ENCODE data around the gene HNRNPH1. TPM values are rescaled to one million over a fixed set of nuclear protein-coding genes. Genes with fewer than 3 reads are reported as not detected.
"Not testable (repeated sequence)": the region's sequence is repeated elsewhere in the genome, so short reads cannot be mapped to it uniquely, and the experiment has no call there.

The HNRNPH1 gene
- total RNA-seq = 291 and 325 TPM in 2 replicates

GRCh38 chr5:179623003-179623905, at the start of gene HNRNPH1:
Gene HNRNPH1 (minus strand): TSS chr5:179623671. CDS start chr5:179623133, 538 bp downstream.
- peak; percentile 90 for DNase-seq (ENCODE audit: low read depth)
- Histone ChIP-seq H3K36me3 (ENCODE audit: control insufficient read depth, insufficient read depth, low read length) (peaks cover 1% of the 10 kb centered on the region), H3K4me3 (ENCODE audit: low read depth, low read length) (peak within 1 kb of the TSS; percentile 65), H3K27me3 (ENCODE audit: control insufficient read depth, insufficient read depth, low read length) (no peaks in the 10 kb centered on the region)
- TF ChIP-seq CTCF (IDR thresholded peaks at IDR 0.05; ENCODE audit: insufficient read depth, low read length, poor library complexity, severe bottlenecking) = no peak

DNA sequence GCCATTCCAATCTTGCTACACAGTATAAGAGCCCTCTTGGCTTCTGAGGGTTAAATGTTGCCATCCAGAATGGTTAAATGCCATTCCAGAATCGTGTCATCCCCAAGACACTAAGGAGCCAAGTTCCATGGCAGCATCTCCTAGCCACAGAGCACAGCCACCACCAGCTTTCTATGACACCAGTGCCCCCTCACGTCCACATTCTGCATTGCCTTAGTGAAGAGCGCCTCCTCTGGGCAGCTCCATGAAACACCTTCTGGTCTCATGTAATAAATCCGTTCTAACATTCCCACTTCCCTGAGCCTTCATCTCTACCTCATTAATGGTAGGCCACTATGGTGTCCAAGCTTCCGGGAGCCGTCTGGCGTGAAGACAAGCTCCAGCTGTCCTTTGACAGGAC, 44.9 kb upstream of the HNRNPH1 start:
- no peak for DNase-seq (ENCODE audit: low read depth)

DNA sequence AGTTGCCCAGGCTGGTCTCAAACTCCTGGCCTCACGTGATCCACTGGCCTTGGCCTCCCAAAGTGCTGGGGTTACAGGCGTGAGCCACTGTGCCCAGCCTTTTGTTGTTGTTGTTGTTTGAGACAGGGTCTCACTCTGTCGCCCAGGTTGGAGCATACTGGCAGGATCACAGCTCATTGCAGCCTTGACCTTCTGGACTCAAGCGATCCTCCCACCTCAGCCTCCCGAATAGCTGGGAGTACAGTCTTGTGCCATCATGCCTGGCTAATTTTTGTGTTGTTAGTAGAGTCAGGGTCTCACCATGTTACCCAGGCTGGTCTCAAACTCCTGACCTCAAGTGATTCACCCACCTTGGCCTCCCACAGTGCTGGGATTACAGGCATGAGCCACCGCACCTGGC, 38.2 kb upstream of the HNRNPH1 start:
- H3K27me3 ChIP-seq (ENCODE audit: control insufficient read depth, insufficient read depth, low read length); H3K4me3 ChIP-seq (ENCODE audit: low read depth, low read length); H3K36me3 ChIP-seq (ENCODE audit: control insufficient read depth, insufficient read depth, low read length); DNase-seq (ENCODE audit: low read depth): not testable (repeated sequence)

More for the DNA sequence above, 44.9 kb upstream of the HNRNPH1 start:
- no peaks in the 10 kb centered on the region for H3K27me3 ChIP-seq (ENCODE audit: control insufficient read depth, insufficient read depth, low read length)
- peak; percentile 86 for TF ChIP-seq CTCF (IDR thresholded peaks at IDR 0.05; ENCODE audit: insufficient read depth, low read length, poor library complexity, severe bottlenecking)
- no peak overlapping the region for H3K4me3 ChIP-seq (ENCODE audit: low read depth, low read length)
- no peaks in the 10 kb centered on the region for H3K36me3 ChIP-seq (ENCODE audit: control insufficient read depth, insufficient read depth, low read length)

GRCh38 chr5:179658179-179658856, 34.8 kb upstream of the HNRNPH1 start:
- not testable (repeated sequence) for DNase-seq (ENCODE audit: low read depth)

GRCh38 chr5:179657302-179658178, 34.1 kb upstream of the HNRNPH1 start:
- not testable (repeated sequence) for DNase-seq (ENCODE audit: low read depth); H3K27me3 ChIP-seq (ENCODE audit: control insufficient read depth, insufficient read depth, low read length); H3K36me3 ChIP-seq (ENCODE audit: control insufficient read depth, insufficient read depth, low read length); H3K4me3 ChIP-seq (ENCODE audit: low read depth, low read length)

More at GRCh38 chr5:179658179-179658856, 34.8 kb upstream of the HNRNPH1 start:
- not testable (repeated sequence) for H3K27me3 ChIP-seq (ENCODE audit: control insufficient read depth, insufficient read depth, low read length); H3K36me3 ChIP-seq (ENCODE audit: control insufficient read depth, insufficient read depth, low read length)
- H3K4me3 ChIP-seq (ENCODE audit: low read depth, low read length) = peak overlapping the region; percentile 35

DNA sequence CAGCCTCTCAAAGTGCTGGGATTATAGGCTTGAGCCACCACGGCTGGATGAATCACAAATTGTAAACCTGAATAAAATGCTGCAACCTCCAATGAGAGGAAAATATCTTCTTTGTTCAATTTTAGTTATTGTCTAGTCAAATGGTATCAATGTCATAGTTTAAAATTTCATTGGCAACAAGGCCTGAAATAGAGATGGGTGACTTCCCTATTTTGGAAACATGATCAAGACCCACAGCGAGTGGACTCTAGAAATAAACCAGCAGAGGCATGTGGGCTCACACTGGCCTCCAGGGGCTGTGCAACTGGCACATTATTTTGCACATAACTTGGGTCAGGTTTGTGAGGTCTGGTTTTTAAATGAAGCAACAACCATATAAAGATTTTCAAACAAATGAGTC, 29.7 kb upstream of the HNRNPH1 start:
- not testable (repeated sequence) for H3K4me3 ChIP-seq (ENCODE audit: low read depth, low read length); DNase-seq (ENCODE audit: low read depth); H3K27me3 ChIP-seq (ENCODE audit: control insufficient read depth, insufficient read depth, low read length); H3K36me3 ChIP-seq (ENCODE audit: control insufficient read depth, insufficient read depth, low read length)

- not testable (repeated sequence) for DNase-seq (ENCODE audit: low read depth); H3K4me3 ChIP-seq (ENCODE audit: low read depth, low read length); H3K36me3 ChIP-seq (ENCODE audit: control insufficient read depth, insufficient read depth, low read length); H3K27me3 ChIP-seq (ENCODE audit: control insufficient read depth, insufficient read depth, low read length)
Measured at GRCh38 chr5:179650245-179650644, 26.8 kb upstream of the HNRNPH1 start.

DNA sequence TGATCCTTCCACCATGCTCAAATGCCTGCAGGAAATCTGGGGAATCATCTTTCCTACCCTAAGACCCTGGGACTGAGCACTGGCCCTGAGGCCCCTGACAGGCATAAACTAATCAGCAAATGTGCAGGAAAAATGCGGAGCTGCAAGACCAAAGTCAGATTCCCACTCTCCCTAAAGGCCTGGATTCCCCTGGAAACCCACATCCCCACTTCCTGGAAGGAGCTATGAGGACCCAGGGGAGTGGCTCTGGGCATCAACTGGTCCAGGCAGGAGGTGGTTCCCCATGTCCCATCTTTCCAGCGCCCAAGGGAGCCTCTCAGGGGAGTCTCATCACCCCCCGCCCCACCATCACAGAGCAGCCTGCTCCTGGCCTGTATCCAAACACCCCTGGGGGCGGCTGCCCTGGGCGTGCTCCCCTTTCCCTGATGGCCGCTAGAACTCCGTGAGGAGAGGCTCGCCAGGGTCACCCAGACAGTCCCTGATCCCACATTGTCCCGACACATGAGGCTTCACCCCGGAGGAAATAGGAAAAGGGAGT, 25.8 kb upstream of the HNRNPH1 start:
- H3K4me3 ChIP-seq (ENCODE audit: low read depth, low read length); H3K36me3 ChIP-seq (ENCODE audit: control insufficient read depth, insufficient read depth, low read length); H3K27me3 ChIP-seq (ENCODE audit: control insufficient read depth, insufficient read depth, low read length); DNase-seq (ENCODE audit: low read depth): not testable (repeated sequence)

Data from kidney epithelial cell (primary cell).